HG03439 (cell line): ENCODE measurements around the gene MTCL1.

Source experiments
- ATAC-seq: cut with Tn5 transposase; IDR thresholded peaks from one replicate; pipeline ENCODE4 v1.9.1; 2021; ENCODE audit warnings: mild to moderate bottlenecking, moderate library complexity; ENCODE audit not compliant: unreplicated experiment

Gene MTCL1

GRCh38 chr18:8826971-8827370 is 121.6 kb downstream of the MTCL1 start:
- ATAC-seq: no peak

- ATAC-seq: no peak
These were observed 122.9 kb downstream of the MTCL1 start for GRCh38 chr18:8828300-8828699.

GRCh38 chr18:8828798-8829197 is 123.4 kb downstream of the MTCL1 start:
- ATAC-seq: no peak

GRCh38 chr18:8830067-8831060 is 125.0 kb downstream of the MTCL1 start:
- no peak for ATAC-seq

- ATAC-seq: no peak
These were observed 125.8 kb downstream of the MTCL1 start for GRCh38 chr18:8831112-8831511.

- ATAC-seq: no peak
These were observed 126.2 kb downstream of the MTCL1 start for GRCh38 chr18:8831531-8831930.

- ATAC-seq: no peak
These were observed 128.1 kb downstream of the MTCL1 start for GRCh38 chr18:8833480-8833879.

- ATAC-seq: no peak
These were observed 129.5 kb downstream of the MTCL1 start for GRCh38 chr18:8834881-8835280.

GRCh38 chr18:8835521-8835953 is 130.2 kb downstream of the MTCL1 start:
- no peak for ATAC-seq

- ATAC-seq: no peak
These were observed 133.9 kb downstream of the MTCL1 start for GRCh38 chr18:8839281-8839680.

GRCh38 chr18:8841781-8842485 is 136.6 kb downstream of the MTCL1 start:
- ATAC-seq: no peak

- no peak for ATAC-seq
These were observed 137.2 kb downstream of the MTCL1 start for GRCh38 chr18:8842506-8842905.

- ATAC-seq: no peak
These were observed 137.6 kb downstream of the MTCL1 start for GRCh38 chr18:8843005-8843404.

GRCh38 chr18:8844721-8845148 is 139.4 kb downstream of the MTCL1 start:
- no peak for ATAC-seq

GRCh38 chr18:8845506-8845905 is 140.2 kb downstream of the MTCL1 start:
- ATAC-seq: no peak

GRCh38 chr18:8847066-8847755 is 141.9 kb downstream of the MTCL1 start:
- no peak for ATAC-seq

GRCh38 chr18:8847900-8848299 is 142.5 kb downstream of the MTCL1 start:
- no peak for ATAC-seq

GRCh38 chr18:8848541-8848940 is 143.2 kb downstream of the MTCL1 start:
- no peak for ATAC-seq

GRCh38 chr18:8849696-8850095 is 144.3 kb downstream of the MTCL1 start:
- no peak for ATAC-seq

- ATAC-seq: no peak
These were observed 146.3 kb downstream of the MTCL1 start for GRCh38 chr18:8851659-8852058.

GRCh38 chr18:8854550-8854949 is 149.2 kb downstream of the MTCL1 start:
- ATAC-seq: no peak
